T-cell (primary cell): ENCODE data around the gene KHDRBS2. TPM values are rescaled to one million over a fixed set of nuclear protein-coding genes. Genes with fewer than 3 reads are reported as not detected.

Experiments
- ATAC-seq, 4 experiments: fragments of 200-7000 bp in 3 of 4; fragments of 150-1000 bp in 1 of 4; cut with Tn5 transposase; replicated peaks in 1 of 4; 1 replicate in 3 of 4; 2 replicates in 1 of 4; pipeline ENCODE4 v1.10.0; 2021; ENCODE audit warnings: moderate library complexity in 3 of 4, mild to moderate bottlenecking in 2 of 4, moderate number of reproducible peaks in 1 of 4
- CTCF ChIA-PET, 2 donors: fragments of 300-600 bp; sonication (Branson Sonifier 250); formaldehyde crosslinking; loops; one replicate each; lab custom pipeline; 2022; ENCODE audit warnings: antibody characterized with exemption in 2 of 2; lab: Charles Lee
- POLR2A ChIA-PET, 2 donors: fragments of 300-600 bp; sonication (Branson Sonifier 250); formaldehyde crosslinking; loops; one replicate each; lab custom pipeline; 2022; ENCODE audit warnings: antibody characterized with exemption in 2 of 2; lab: Charles Lee
- DNase-seq, 35 experiments: peaks; one replicate each; pipeline versions ENCODE4 v3.0.0 to v3.0.0-alpha.2; 2013 to 2023
- H3K27ac ChIP-seq: one replicate; pipeline ENCODE4 v1.5.1; 2013; ENCODE audit warnings: low read length
- H3K27me3 ChIP-seq, 2 experiments: replicated peaks in 1 of 2; 1 replicate in 1 of 2; 2 replicates in 1 of 2; pipeline versions ENCODE4 v1.6.1 to v1.7.0; 2013; ENCODE audit warnings: low read length in 1 of 2, mixed read lengths in 1 of 2; ENCODE audit not compliant: control insufficient read depth in 2 of 2, insufficient read depth in 2 of 2; ENCODE audit errors: extremely low read depth in 1 of 2
- H3K36me3 ChIP-seq, 2 donors: 1 replicate in 1 of 2; 2 replicates in 1 of 2; pipeline versions ENCODE4 v1.6.1 to v1.7.0; 2013; ENCODE audit warnings: low read length in 1 of 2; ENCODE audit not compliant: control insufficient read depth in 2 of 2, insufficient read depth in 1 of 2; ENCODE audit errors: extremely low read depth in 1 of 2
- H3K4me1 ChIP-seq, 2 experiments: 1 replicate in 1 of 2; 2 replicates in 1 of 2; pipeline versions ENCODE4 v1.6.1 to v1.7.0; 2013; ENCODE audit warnings: low read length in 2 of 2, mixed read lengths in 1 of 2; ENCODE audit not compliant: insufficient read depth in 2 of 2, control insufficient read depth in 1 of 2; ENCODE audit errors: extremely low read depth in 1 of 2
- H3K4me3 ChIP-seq, 2 donors: 1 replicate in 1 of 2; 2 replicates in 1 of 2; pipeline versions ENCODE4 v1.5.1 to v1.7.0; 2013; ENCODE audit warnings: mild to moderate bottlenecking in 2 of 2, low read length in 1 of 2, moderate library complexity in 1 of 2; ENCODE audit not compliant: control insufficient read depth in 1 of 2; ENCODE audit errors: extremely low read depth in 1 of 2
- H3K9me3 ChIP-seq: 2 replicates; pipeline ENCODE4 v1.7.0; 2013
- H3K27ac Mint-ChIP-seq, 2 donors: one replicate each; pipeline ENCODE4 v1.8.0; 2020 to 2021; ENCODE audit warnings: mild to moderate bottlenecking in 2 of 2, mixed read lengths in 2 of 2
- H3K27me3 Mint-ChIP-seq, 2 donors: one replicate each; pipeline ENCODE4 v1.8.0; 2021 to 2022; ENCODE audit warnings: mixed read lengths in 2 of 2
- H3K36me3 Mint-ChIP-seq: one replicate; pipeline ENCODE4 v1.8.0; 2021; ENCODE audit warnings: mixed read lengths
- H3K4me1 Mint-ChIP-seq, 3 donors: one replicate each; pipeline ENCODE4 v1.8.0; 2020 to 2022; ENCODE audit warnings: mixed read lengths in 3 of 3, mild to moderate bottlenecking in 1 of 3
- H3K4me3 Mint-ChIP-seq, 3 donors: one replicate each; pipeline ENCODE4 v1.8.0; 2020 to 2022; ENCODE audit warnings: mild to moderate bottlenecking in 3 of 3, mixed read lengths in 3 of 3, moderate library complexity in 3 of 3
- H3K9me3 Mint-ChIP-seq, 3 donors: one replicate each; pipeline ENCODE4 v1.8.0; 2020 to 2022; ENCODE audit warnings: mixed read lengths in 3 of 3
- WGBS: methylation state at CpG from one replicate; pipeline ENCODE4 v1.1.5; 2013; ENCODE audit warnings: missing lambda C conversion rate; ENCODE audit not compliant: insufficient coverage; 5-methylcytosine and 5-hydroxymethylcytosine counted together
- total RNA-seq, 35 experiments: library from RNA in 6 of 35; stranded (reverse) in 6 of 35; fragments of 120-200 nt in 1 of 35; gene quantifications; one replicate each; pipeline versions ENCODE4 v1.2.1 to v1.2.4 and lab custom pipeline; 2013 to 2026

The KHDRBS2 gene
- total RNA-seq, 5 donors from 2014 or later (not counting 1 experiment from before 2014, with no cell fraction given): 0.18 to 0.49 TPM; not detected in 3

- Histone ChIP-seq H3K4me1 (no peaks in the 10 kb centered on the region), H3K4me3 (no peak overlapping the region), H3K27me3 (no peaks in the 10 kb centered on the region), H3K9me3 (peaks cover 3% of the 10 kb centered on the region), H3K27ac (no peak overlapping the region), H3K36me3 (no peaks in the 10 kb centered on the region)
- peaks cover 14 to 22% (median 19%) of the 10 kb centered on the region in 3 donors for H3K9me3 Mint-ChIP-seq
- DNase-seq (no peak), ATAC-seq (no peak)
- ChIA-PET POLR2A (no interaction called here), CTCF (no interaction called here)
- no peak overlapping the region for H3K27ac Mint-ChIP-seq
- no peaks in the 10 kb centered on the region for H3K27me3 Mint-ChIP-seq
- no peak overlapping the region for H3K4me3 Mint-ChIP-seq
- H3K4me1 Mint-ChIP-seq: no peaks in the 10 kb centered on the region
- no peaks in the 10 kb centered on the region for H3K36me3 Mint-ChIP-seq
- WGBS: 76% methylated on average over 3 of the region's 8 CpGs
These were observed 182.7 kb downstream of the KHDRBS2 start for GRCh38 chr6:62103186-62103859.

GRCh38 chr6:62102387-62102786, 183.6 kb downstream of the KHDRBS2 start:
- Histone ChIP-seq H3K4me1 (no peaks in the 10 kb centered on the region), H3K9me3 (peaks cover 3% of the 10 kb centered on the region), H3K27me3 (no peaks in the 10 kb centered on the region), H3K27ac (no peak overlapping the region), H3K4me3 (no peak overlapping the region), H3K36me3 (no peaks in the 10 kb centered on the region)
- POLR2A ChIA-PET: no interaction called here
- H3K4me1 Mint-ChIP-seq: no peaks in the 10 kb centered on the region
- no peak for ATAC-seq
- no peak overlapping the region for H3K27ac Mint-ChIP-seq
- peaks cover 18 to 28% (median 21%) of the 10 kb centered on the region in 3 donors for H3K9me3 Mint-ChIP-seq
- no peak overlapping the region for H3K4me3 Mint-ChIP-seq
- CTCF ChIA-PET: no interaction called here
- no peaks in the 10 kb centered on the region for H3K27me3 Mint-ChIP-seq
- 84% methylated on average over 4 of the region's 5 CpGs for WGBS
- no peaks in the 10 kb centered on the region for H3K36me3 Mint-ChIP-seq
- no peak for DNase-seq

GRCh38 chr6:62090442-62091229, 195.4 kb downstream of the KHDRBS2 start:
- Mint-ChIP-seq H3K4me1 (peaks cover 0 to 2% (median 0%) of the 10 kb centered on the region in 3 donors), H3K27ac (no peak overlapping the region), H3K4me3 (no peak overlapping the region), H3K9me3 (peaks cover 17 to 19% (median 18%) of the 10 kb centered on the region in 3 donors), H3K27me3 (no peaks in the 10 kb centered on the region), H3K36me3 (no peaks in the 10 kb centered on the region)
- Histone ChIP-seq H3K9me3 (no peaks in the 10 kb centered on the region), H3K27me3 (no peaks in the 10 kb centered on the region), H3K4me3 (no peak overlapping the region), H3K27ac (no peak overlapping the region), H3K4me1 (no peaks in the 10 kb centered on the region), H3K36me3 (no peaks in the 10 kb centered on the region)
- DNase-seq: no peak
- ChIA-PET CTCF (no interaction called here), POLR2A (no interaction called here)
- WGBS: 69% methylated on average over 3 of the region's 5 CpGs
- ATAC-seq: no peak

GRCh38 chr6:62089781-62090180, 196.2 kb downstream of the KHDRBS2 start:
- ATAC-seq (no peak), DNase-seq (no peak)
- no peak overlapping the region for H3K27ac Mint-ChIP-seq
- Histone ChIP-seq H3K36me3 (no peaks in the 10 kb centered on the region), H3K27me3 (no peaks in the 10 kb centered on the region), H3K4me1 (no peaks in the 10 kb centered on the region), H3K4me3 (no peak overlapping the region), H3K27ac (no peak overlapping the region), H3K9me3 (no peaks in the 10 kb centered on the region)
- H3K9me3 Mint-ChIP-seq: peaks cover 20 to 26% (median 24%) of the 10 kb centered on the region in 3 donors
- 88% methylated on average over 3 of the region's 3 CpGs for WGBS
- H3K4me3 Mint-ChIP-seq: no peak overlapping the region
- no peaks in the 10 kb centered on the region for H3K36me3 Mint-ChIP-seq
- peaks cover 0 to 2% (median 0%) of the 10 kb centered on the region in 3 donors for H3K4me1 Mint-ChIP-seq
- POLR2A ChIA-PET: no interaction called here
- CTCF ChIA-PET: no interaction called here
- H3K27me3 Mint-ChIP-seq: no peaks in the 10 kb centered on the region

GRCh38 chr6:62086047-62086446, 200.0 kb downstream of the KHDRBS2 start:
- Histone ChIP-seq H3K27ac (no peak overlapping the region), H3K36me3 (no peaks in the 10 kb centered on the region), H3K4me3 (no peak overlapping the region), H3K27me3 (no peaks in the 10 kb centered on the region), H3K4me1 (no peaks in the 10 kb centered on the region), H3K9me3 (no peaks in the 10 kb centered on the region)
- no peak for ATAC-seq
- Mint-ChIP-seq H3K4me3 (no peak overlapping the region), H3K27me3 (no peaks in the 10 kb centered on the region), H3K4me1 (peaks cover 0 to 2% (median 0%) of the 10 kb centered on the region in 3 donors), H3K9me3 (peaks cover 12 to 29% (median 26%) of the 10 kb centered on the region in 3 donors), H3K36me3 (no peaks in the 10 kb centered on the region), H3K27ac (no peak overlapping the region)
- ChIA-PET POLR2A (no interaction called here), CTCF (no interaction called here)
- WGBS: 13% methylated on average over 1 of the region's 2 CpGs
- no peak for DNase-seq

GRCh38 chr6:62075869-62076268, 210.2 kb downstream of the KHDRBS2 start:
- Mint-ChIP-seq H3K9me3 (peaks cover 7 to 21% (median 9%) of the 10 kb centered on the region in 3 donors), H3K27ac (no peak overlapping the region), H3K4me1 (peaks cover 0 to 4% (median 0%) of the 10 kb centered on the region in 3 donors), H3K4me3 (no peak overlapping the region), H3K27me3 (no peaks in the 10 kb centered on the region), H3K36me3 (no peaks in the 10 kb centered on the region)
- POLR2A ChIA-PET: no interaction called here
- CTCF ChIA-PET: no interaction called here
- H3K9me3 ChIP-seq: no peaks in the 10 kb centered on the region
- ATAC-seq: no peak
- H3K27ac ChIP-seq: no peak overlapping the region
- DNase-seq: no peak
- H3K27me3 ChIP-seq: no peaks in the 10 kb centered on the region
- H3K36me3 ChIP-seq: no peaks in the 10 kb centered on the region
- no peak overlapping the region for H3K4me3 ChIP-seq
- H3K4me1 ChIP-seq: no peaks in the 10 kb centered on the region
- WGBS: no CpG with 5 or more reads among the region's 2 CpGs
